GM19452 (cell line): ENCODE results near the gene CHD6.

Experiments
- ATAC-seq: cut with Tn5 transposase; IDR thresholded peaks from one replicate; pipeline ENCODE4 v1.9.1; 2021; ENCODE audit not compliant: unreplicated experiment

Gene CHD6

DNA sequence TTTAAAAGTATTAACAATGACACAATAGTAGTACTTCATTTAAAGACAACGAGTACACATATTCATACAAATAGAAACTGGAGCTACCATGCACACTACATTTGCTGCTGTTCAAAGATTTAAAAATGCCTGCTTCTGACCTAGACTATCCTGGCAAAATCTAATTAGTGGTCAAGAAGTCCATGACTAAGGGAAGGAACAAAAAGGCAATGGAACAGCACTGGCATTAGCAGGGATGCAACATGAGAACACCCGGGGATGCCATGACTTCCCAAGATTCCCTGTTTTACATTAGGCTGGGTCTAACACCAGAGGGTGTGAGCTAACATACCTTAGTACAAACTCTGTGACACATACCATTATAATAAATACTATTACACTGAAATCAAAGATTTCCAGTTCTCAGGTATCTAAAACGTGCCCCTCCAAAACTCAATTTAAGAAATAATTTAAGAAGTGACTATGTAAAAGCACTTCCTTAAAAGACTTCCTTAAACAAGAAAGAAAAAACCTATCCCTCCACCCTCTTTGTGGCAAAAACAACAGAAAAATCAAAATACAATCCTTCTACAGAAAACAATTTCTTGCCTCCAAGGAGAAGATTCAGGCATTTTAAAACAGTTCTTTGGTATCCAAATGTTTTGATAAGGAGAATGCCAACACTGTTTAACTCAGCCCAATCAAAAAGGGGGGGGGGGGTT lies 25.5 kb downstream of the CHD6 start:
- ATAC-seq, result no peak

DNA sequence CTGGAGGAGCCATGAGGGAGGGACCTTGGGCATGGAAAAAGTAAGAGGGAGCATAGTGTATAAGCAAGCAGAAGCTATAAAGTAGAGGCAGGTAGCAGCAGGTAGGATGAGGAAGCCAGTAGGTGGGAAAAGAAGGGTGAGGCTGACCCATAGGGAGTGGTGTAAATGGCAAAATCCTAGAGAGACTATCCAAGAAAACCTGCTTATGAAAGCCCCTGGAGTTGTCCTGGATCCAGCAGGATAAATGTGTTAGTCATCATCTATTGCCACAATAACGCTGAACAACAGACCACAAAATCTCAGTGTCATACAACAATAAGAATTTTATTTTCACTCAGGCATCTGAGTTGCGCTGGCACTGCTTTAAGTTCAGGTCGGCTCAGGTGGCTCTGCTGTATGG lies 30.2 kb downstream of the CHD6 start:
- no peak for ATAC-seq

DNA sequence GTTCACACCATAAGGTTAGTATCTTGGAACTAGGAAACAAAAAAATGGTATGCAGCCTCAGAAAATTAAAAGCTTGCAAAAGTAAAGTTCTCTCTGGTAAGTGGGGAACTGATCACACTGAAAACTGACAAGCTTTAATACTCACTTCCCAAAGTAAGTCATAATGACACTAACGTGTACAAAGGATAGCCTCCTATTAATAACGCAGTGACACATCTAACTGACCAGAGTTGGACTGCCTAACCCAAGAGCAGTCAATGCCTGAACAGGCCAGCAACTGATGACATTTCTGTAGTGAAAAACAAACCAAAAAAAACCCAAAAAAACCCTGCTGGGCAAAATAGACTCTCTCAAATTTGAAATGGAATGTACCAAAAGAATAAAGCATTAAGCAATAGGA lies 30.7 kb downstream of the CHD6 start:
- ATAC-seq, result no peak

DNA sequence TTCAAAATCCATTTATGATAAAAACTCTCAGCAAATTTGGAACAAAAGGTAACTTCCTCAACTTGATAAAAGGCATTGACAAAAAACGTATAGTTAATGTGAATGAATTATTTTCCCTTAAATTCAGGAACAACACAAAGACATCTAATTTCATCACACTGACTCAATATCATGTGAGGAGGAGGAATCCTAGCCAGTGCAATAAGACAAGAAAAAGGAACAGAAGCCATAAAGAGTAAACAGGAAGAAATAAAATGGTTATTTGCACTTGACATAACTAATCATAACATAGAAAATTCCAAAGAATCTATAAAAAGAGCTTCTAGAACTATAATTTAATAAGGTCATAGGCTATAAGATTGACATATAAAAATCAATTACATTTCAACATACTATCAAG lies 31.4 kb downstream of the CHD6 start:
- no peak for ATAC-seq

DNA sequence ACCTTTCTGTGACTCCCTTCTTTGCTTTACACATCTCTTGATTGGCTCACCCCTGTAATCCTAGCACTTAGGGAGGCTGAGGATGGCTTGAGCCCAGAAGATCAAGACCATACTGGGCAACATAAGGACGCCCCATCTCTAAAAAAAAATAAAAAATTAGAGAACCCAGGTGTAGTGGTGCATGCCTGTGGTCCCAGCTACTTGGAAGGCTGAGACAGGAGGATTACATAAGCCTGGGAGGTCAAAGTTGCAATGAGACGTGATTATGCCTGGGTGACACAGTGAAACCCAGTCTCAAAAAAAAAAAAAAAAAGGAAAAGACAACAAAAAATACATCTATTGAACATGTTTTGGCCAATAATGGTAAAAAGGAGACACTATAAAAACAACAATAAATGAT lies 37.8 kb downstream of the CHD6 start:
- ATAC-seq, result no peak

DNA sequence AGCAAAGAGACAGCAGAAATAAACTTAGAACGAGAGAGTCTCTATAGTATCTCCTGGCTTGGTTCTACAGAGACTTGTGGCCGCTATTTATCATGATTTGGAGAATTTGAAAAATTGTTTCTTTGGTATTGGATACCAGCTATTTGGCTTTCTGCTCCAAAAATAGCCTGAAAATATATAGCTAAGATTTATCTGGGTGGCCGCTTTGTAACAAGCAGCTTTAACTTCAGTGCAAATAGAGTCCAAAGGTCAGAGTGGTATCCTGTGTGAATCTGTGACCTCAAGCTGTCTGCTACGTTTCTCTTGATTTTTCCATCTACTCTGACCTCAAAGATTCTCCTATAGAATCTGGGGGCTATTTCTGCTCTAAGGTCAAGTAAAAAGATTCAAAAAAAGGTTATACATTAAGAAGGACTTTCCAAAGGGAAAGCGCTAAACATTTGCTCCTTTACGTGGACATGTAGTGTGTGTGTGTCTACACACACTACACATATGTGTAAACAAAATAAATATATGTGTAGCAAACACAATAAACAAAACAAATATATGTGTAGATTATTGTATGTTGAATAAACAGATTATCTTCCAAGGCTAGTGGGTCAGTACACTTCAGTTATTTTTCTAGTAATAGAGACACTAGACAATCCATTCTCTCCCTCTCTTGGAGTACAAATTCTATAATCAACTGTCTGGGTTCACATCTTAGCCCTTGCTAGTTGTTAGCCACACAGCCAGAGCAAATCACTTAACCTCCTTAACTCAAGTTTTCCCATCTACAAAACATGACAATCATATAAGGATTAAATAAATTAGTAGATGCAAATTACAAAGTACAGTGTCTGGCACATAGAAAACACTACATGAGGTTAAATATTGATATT lies 40.8 kb downstream of the CHD6 start:
- no peak for ATAC-seq

DNA sequence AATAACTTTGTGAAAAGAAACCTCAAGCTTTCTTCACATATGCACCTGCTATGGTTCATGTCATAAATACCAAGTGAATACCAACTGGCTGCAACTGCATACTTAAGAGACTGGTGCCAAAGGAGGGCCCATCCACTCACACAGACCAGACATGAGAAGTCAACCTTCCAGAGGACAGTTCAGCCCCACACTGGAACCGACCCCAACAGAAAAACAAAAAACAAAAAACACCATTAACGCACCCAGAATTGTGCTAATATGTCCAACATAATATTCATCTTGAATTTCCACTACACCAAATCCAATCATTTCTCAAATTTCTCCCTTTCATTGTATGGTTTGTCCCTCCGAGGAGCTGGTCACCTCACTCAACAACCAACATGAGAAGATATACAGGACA lies 42.8 kb downstream of the CHD6 start:
- no peak for ATAC-seq

DNA sequence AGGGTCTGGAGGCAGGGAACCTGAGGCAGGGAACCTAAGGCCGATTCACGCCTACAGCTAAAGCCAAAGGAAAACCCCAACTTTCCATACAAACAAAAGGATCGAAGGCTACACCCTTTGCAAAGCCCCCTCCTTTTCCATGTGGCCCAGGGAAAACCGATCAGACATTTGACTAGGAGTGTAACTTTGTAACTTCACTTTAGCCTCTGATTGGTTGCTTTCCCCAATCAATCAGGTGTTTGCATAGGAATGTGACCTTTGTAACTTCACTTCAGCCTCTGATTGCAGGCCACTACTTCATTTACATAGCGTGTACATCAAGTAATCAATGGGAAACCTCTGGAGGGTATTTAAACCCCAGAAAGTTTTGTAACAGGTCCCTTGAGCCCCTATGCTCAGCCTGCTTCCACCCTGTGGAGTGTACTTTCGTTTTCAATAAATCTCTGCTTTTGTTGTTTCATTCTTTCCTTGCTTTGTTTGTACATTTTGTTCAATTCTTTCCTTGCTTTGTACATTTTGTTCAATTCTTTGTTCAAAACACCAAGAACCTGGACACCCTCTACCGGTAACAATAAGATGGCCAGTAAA lies 43.3 kb downstream of the CHD6 start:
- no peak for ATAC-seq

DNA sequence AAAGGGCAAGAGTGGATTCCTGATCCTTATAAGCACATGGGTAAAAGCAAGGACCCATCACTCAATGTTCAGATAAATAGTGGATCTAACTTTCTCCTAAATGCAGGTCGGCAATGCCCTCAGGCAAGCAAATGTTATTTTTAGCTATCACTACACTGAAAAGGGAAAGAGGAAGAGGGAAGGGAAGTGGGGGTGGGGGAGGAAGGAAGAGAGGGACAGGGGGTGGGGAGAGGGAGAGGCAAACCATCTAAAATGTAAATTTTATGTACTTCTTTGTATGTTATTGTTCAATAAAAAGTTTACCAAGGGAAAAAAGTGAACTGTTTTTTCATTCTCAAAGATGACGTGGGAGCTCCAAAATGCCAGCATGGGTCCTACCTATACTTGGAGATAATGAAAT lies 44.2 kb downstream of the CHD6 start:
- no peak for ATAC-seq

DNA sequence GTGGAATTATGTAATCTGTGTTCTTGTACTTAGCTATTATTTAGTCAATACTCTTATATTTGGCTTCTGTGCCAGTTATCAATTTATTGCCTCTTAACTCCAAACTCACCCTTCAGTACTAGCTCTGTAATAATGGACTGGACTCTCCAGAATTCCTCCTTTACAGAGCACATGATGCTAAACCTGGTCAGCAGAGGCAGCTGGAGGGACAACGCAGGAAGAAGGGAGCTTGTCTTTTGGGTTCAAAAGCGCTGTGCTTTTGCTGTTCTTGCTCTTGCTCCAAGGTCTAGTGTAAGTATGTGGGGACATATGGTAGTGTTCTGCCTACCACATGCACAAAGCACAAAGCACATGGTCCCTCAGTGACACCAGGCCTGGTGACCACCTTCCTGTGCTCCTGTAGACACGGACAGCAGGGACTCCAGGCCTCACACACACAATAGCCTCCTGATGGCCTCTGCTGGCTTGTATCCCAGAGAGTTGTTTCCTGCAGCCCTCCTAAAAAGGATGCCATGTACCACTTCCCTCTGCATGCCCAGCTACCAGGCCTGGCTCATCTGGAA lies 46.1 kb downstream of the CHD6 start:
- ATAC-seq, result no peak

DNA sequence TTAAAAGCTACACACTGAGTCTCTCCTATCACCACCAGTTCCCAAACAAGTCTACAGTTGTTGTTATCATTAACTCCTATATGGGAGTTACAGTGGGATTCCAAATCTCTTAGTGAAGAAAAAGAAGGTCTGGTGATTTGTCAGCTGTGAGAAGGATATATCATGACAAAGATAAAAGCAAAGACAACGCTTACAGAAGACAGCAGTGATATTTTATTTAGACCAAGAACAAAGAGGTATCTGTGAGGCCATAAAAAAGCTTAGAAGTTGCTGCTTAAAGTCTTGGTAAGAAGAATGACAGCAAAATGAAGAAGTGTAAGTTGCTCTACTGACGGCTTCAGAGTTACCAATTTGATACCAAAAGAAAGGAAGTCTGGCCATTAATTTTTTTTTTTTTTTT lies 47.2 kb downstream of the CHD6 start:
- no peak for ATAC-seq

DNA sequence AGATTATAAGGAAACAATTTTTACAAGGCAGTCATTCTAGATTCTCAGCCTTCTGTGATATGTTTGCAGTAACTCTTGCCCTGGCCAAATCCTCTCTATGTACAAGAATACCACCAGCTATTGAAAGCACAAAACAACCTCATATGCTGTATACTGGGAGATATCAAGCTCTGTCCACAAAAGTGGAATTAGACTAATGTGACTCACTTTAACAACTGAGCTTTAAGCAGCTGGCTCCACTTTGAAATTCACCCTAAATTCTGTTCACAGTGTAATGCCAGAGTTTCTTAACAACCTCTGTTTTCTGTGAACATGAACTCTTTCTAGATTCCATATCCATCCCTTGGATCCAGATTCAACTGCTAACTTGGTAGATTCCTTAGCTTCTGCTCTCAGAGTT lies 47.6 kb downstream of the CHD6 start:
- no peak for ATAC-seq

DNA sequence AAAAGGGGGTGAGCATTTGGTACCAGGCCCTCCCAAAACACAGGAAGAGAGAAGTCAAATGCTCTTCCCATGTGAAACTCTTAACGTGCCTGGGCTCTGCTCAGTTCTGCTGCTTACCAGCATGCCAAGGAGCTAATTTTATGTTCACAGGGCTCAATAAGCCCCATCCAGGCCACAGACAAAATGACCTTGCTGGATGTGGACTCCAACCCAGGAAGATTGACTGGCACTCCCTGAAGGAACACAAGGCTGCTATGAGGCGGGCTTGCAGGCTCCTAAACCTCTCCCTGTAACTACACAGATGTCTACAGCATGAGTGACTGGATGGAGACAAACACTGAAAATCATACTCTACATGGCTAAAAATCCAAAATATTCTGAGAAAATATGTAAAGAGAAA lies 50.6 kb downstream of the CHD6 start:
- ATAC-seq, result no peak

DNA sequence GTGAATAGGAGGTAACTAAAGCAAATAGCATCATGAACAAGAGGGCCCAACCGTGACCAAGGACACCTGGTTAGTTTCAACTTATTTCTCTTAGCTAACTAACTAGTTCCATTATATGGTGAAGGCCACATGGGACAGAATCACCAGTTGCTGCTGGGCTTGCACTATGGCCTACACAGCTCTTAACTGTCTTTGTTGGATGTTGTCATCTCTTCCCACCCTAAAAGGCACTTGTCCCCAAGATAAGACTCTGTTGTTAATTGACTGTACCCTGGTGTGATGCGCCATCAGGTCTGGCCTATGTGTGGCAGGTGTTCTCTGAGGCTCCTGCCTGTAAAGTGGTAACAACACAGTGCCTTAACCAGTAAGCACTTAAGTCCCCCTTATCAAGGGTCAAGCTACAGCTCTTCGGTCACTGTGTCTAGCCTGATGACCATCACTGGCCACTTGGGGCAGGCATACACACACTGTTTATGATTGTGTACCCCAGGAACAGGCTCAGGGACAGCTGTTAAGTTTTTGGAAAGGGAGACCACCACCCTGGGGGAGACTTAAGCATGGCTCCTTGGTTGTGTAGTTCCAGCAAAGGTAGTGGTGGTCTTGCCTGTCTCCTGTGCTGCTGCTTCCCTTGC lies 51.2 kb downstream of the CHD6 start:
- no peak for ATAC-seq

DNA sequence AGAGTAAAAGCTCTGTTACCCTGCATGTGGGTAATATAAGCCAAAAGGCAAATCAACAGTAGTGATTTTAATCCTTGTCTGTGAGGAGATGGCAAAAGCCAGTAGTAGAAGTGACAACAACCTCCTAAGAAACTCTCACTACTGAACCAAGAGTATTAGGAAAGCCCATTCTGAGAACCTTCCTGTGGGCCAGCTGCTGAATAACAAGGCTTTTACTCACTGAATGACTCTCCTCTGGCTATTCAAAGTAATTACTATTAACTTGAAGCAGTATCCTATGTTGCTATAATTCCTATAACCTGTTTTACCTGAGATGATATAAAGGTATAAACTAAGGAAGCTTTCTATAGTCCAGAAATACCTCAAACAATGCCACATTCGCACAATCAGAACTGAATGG lies 55.1 kb downstream of the CHD6 start:
- no peak for ATAC-seq

DNA sequence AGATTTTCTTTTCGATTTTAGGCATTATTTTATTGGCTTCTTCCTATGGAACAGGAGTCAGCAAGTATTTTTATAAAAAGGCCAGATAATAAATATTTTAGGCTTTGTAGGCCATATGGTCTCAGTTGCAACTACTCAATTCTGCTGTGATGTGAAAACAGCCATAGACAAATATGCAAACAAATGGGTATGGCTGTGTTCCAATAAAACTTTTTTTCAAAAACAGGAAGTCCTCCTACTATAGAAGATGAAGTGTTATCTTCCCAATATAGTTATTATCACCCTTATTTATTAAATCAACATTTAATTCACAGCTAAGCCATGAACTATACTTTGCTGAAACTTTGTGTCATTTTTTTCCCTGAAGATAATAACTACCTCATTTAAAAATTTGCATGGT lies 57.2 kb downstream of the CHD6 start:
- ATAC-seq, result no peak

DNA sequence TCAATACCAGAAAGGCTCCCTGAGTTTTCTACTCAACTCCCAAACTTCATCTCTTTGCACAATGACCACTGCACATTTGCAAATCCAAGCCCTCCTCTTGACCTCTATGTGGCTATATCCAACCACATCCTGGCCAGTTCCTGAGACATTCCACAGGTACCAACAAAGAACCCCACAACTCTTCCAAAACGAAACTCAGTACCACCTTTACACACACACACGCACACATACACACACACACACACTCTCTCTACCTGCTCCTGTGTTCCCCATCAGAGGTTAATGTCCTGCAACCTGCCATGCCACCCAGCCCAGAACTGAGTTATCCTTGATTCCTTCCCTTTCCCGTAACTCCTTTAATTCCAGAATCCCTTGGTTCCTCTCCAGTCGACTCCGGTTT lies 58.5 kb downstream of the CHD6 start:
- no peak for ATAC-seq

DNA sequence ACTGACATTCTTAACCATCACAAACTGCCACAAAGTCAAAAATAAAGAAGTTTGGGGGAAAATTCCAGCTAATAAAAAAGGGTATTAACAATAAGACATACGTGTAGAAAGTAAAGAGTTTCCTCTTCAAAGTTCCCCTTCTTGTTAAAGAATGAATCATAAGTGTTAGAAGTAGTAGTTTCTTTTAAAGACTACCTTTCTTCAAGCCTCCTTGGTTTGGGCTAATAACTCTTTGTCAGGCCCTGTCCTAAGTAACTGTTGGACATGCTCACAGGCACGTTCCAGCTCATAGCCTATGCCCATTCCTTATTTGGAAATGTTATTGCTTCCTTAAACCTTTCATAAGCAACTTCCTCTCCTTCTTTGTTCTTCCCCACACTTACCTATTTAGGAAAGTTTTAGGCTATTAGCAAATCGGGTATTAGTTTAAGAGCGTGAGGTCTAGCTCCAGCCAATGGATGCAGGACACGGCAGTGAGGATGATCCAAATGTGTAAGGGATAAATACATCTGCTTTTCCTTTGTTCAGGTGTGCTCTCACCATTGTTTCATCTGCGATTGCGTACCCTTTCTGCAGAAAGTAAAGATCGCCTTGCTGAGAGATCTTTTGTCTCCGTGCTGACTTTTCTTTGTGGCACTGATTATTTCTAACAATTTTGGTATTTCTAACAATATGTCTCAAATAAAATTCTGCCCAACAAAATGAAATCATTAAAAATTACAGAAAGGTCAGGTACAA lies 64.9 kb downstream of the CHD6 start:
- no peak for ATAC-seq

DNA sequence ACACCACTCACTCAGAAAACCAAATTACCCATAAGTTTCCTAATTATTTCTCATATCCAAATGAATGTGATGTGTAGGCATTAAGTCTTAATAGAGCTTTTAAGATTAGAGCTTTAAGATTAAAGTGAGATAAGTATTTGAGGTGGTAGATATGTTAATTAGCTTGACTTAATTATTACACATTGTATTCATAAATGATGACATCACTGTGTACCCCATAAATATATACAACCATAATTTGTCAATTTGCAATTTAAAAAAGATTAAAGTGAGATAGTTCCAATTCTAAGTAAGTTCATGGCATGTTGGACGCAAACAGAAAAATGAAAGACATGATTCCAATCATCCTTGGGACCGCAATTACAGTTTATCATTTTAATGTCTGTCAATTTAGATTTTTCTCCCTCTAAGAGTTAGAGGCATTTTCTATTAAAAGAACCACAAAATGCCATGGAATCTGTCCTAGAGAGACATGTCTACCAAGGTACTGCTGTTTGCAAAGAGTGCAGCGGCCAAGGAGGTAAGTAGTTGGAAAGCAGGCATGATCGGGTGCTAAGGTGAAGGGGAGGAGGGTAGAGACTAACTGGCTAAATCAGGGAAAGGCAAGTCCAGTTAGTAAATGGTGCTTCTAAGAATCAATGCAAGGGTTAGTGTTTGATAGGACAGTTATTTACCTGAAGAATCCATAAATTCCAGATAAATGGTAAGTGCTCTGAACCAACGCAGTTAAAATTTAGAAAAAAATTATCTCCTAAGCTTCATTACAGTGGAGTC lies 65.7 kb downstream of the CHD6 start:
- no peak for ATAC-seq
